GM12878 (cell line): Measurements from ENCODE around the gene ZP2. TPM values are rescaled to one million over a fixed set of nuclear protein-coding genes. Genes with fewer than 3 reads are reported as not detected.

Source experiments
- ATAC-seq: fragments of 200-7000 bp; cut with Tn5 transposase; 3 replicates; pipeline ENCODE4 v1.9.1; 2020; ENCODE audit warnings: mild to moderate bottlenecking, moderate library complexity
- BruUV-seq: library from RNA; stranded (reverse); fragments of 400-500 nt; replicated peaks from 2 replicates; lab custom pipeline; 2021; lab: Mats Ljungman, UMichigan
- CTCF ChIA-PET: fragments of 300-600 bp; sonication (Branson Sonifier 250); formaldehyde crosslinking; extraction: SDS; loops from one replicate; lab custom pipeline; 2021; ENCODE audit warnings: inconsistent platforms; lab: Yijun Ruan, JAX
- POLR2A ChIA-PET: fragments of 350-600 bp; formaldehyde crosslinking; extraction: SDS; loops from one replicate; lab custom pipeline; 2021; ENCODE audit warnings: inconsistent platforms; lab: Charles Lee
- RAD21 ChIA-PET: fragments of 300-600 bp; sonication (Branson Sonifier 250); formaldehyde crosslinking; loops from one replicate; lab custom pipeline; 2023; ENCODE audit warnings: antibody characterized with exemption; ENCODE audit not compliant: unreplicated experiment; lab: Charles Lee
- SMC1A ChIA-PET: fragments of 300-600 bp; sonication (Branson Sonifier 250); formaldehyde crosslinking; loops from one replicate; lab custom pipeline; 2023; ENCODE audit not compliant: unreplicated experiment, uncharacterized antibody; lab: Charles Lee
- DNase-seq: peaks from one replicate; pipeline ENCODE4 v3.0.0-alpha.2; 2011; ENCODE audit warnings: low read depth, low spot score
- FAIRE-seq: peaks from 3 replicates; lab custom pipeline; 2011; peaks lifted over from hg19 to GRCh38; lab: Jason Lieb, UNC
- H2AFZ ChIP-seq: 2 replicates; pipeline ENCODE4 v1.6.0; 2011; ENCODE audit warnings: low read depth, low read length, control low read depth; ENCODE audit not compliant: control insufficient read depth
- H3K27ac ChIP-seq: 2 replicates; pipeline ENCODE4 v1.5.1; 2011; ENCODE audit warnings: control low read depth; ENCODE audit not compliant: control insufficient read depth, insufficient read depth
- H3K27me3 ChIP-seq, 2 experiments: replicated peaks in 1 of 2; 2 replicates each; pipeline versions ENCODE4 v1.6.0 to v1.6.1; 2011; ENCODE audit warnings: low read length in 1 of 2; ENCODE audit not compliant: control insufficient read depth in 2 of 2, insufficient read depth in 2 of 2
- H3K36me3 ChIP-seq, 2 experiments: 2 replicates each; pipeline ENCODE4 v1.5.1; 2011; ENCODE audit warnings: low read length in 1 of 2; ENCODE audit not compliant: control insufficient read depth in 2 of 2, insufficient read depth in 2 of 2
- H3K4me1 ChIP-seq: 2 replicates; pipeline ENCODE4 v1.6.1; 2011; ENCODE audit warnings: mild to moderate bottlenecking, low read length, moderate library complexity, mixed read lengths; ENCODE audit not compliant: control insufficient read depth, insufficient read depth
- H3K4me2 ChIP-seq: 2 replicates; pipeline ENCODE4 v1.6.0; 2011; ENCODE audit warnings: control low read depth; ENCODE audit not compliant: control insufficient read depth, insufficient read depth
- H3K4me3 ChIP-seq: fragments of 200-600 bp; sonication (generic); 2 replicates; pipeline ENCODE4 v1.5.1; 2016
- H3K79me2 ChIP-seq: 2 replicates; pipeline ENCODE4 v1.6.0; 2011; ENCODE audit warnings: low read length; ENCODE audit not compliant: control insufficient read depth, insufficient read depth
- H3K9ac ChIP-seq: 2 replicates; pipeline ENCODE4 v1.8.0; 2011; ENCODE audit warnings: low read length, control low read depth, mixed read lengths; ENCODE audit not compliant: control insufficient read depth, insufficient read depth
- H3K9me3 ChIP-seq: replicated peaks from 3 replicates; pipeline ENCODE4 v1.5.1; 2011; ENCODE audit warnings: mild to moderate bottlenecking, low read length; ENCODE audit not compliant: control insufficient read depth, insufficient read depth
- H4K20me1 ChIP-seq: 2 replicates; pipeline ENCODE4 v1.6.0; 2011; ENCODE audit not compliant: control insufficient read depth, insufficient read depth
- CBX3 ChIP-seq: fragments of 200-600 bp; sonication (generic); IDR thresholded peaks from 2 replicates; pipeline ENCODE4 v1.6.1; 2016; ENCODE audit warnings: low read depth, borderline replicate concordance
- CEBPB ChIP-seq, 2 experiments: fragments of 150-350 bp in 1 of 2; IDR thresholded peaks; 2 replicates each; pipeline ENCODE4 v1.6.1; 2012 to 2014; ENCODE audit warnings: low read depth in 2 of 2, low read length in 2 of 2, borderline replicate concordance in 1 of 2, inconsistent platforms in 1 of 2
- CEBPZ ChIP-seq: fragments of 150-350 bp; IDR thresholded peaks from 2 replicates; pipeline ENCODE4 v1.6.1; 2016; ENCODE audit warnings: low read depth, low read length
- ESRRA ChIP-seq: IDR thresholded peaks from 2 replicates; pipeline ENCODE4 v1.6.1; 2012; ENCODE audit warnings: mild to moderate bottlenecking, low read length, improper control_type of control experiment
- ETV6 ChIP-seq, 2 experiments: fragments of 450-650 bp in 1 of 2; IDR thresholded peaks in 1 of 2; conservative IDR thresholded peaks in 1 of 2; 2 replicates each; pipeline ENCODE4 v1.6.1; 2014; ENCODE audit warnings: antibody characterized with exemption in 1 of 2, borderline replicate concordance in 1 of 2, low read depth in 1 of 2, mild to moderate bottlenecking in 1 of 2, moderate library complexity in 1 of 2
- IRF4 ChIP-seq: IDR thresholded peaks from 2 replicates; pipeline ENCODE4 v1.6.1; 2011; ENCODE audit warnings: low read depth, low read length
- MXI1 ChIP-seq: fragments of 150-350 bp; IDR thresholded peaks from 2 replicates; pipeline ENCODE4 v1.6.1; 2011; ENCODE audit warnings: low read depth, mild to moderate bottlenecking, inconsistent platforms, low read length, improper control_type of control experiment
- PBX3 ChIP-seq: IDR thresholded peaks from 2 replicates; pipeline ENCODE4 v1.6.1; 2011; ENCODE audit warnings: mild to moderate bottlenecking, low read depth, low read length, moderate library complexity; ENCODE audit not compliant: insufficient replicate concordance
- SRF ChIP-seq, 2 experiments: IDR thresholded peaks; 2 replicates each; pipeline ENCODE4 v1.6.1; 2011; ENCODE audit warnings: low read depth in 2 of 2, low read length in 2 of 2, mild to moderate bottlenecking in 1 of 2, moderate library complexity in 1 of 2
- ZBTB33 ChIP-seq: fragments of 450-650 bp; IDR thresholded peaks from 2 replicates; pipeline ENCODE4 v1.6.1; 2017; ENCODE audit warnings: mild to moderate bottlenecking
- ZBTB40 ChIP-seq: fragments of 450-650 bp; IDR thresholded peaks from 2 replicates; pipeline ENCODE4 v1.6.1; 2016; ENCODE audit warnings: mild to moderate bottlenecking, moderate library complexity, borderline replicate concordance
- in situ Hi-C: fragments of 300-500 bp; cut with MboI; formaldehyde crosslinking; loops from 9 replicates; pipeline ENCODE4 v1.14.3; 2018; ENCODE audit warnings: mixed read lengths
- intact Hi-C: fragments of 100-400 bp; cut with micrococcal nuclease; formaldehyde crosslinking; loops from one replicate; pipeline ENCODE4 v1.14.2; 2022; ENCODE audit not compliant: unreplicated experiment
- polyA plus RNA-seq, 11 experiments: library from polyadenylated mRNA; depleted of rRNA in 4 of 11; unstranded in 6 of 11; stranded (reverse) in 5 of 11; fragments of >200 nt; fragmentation: Nextera tagmentation in 4 of 11; fragmentation: Illumina TruSeq in 1 of 11; extraction: Ambion mirVana in 4 of 11; extraction: Trizol in 1 of 11; gene quantifications; 1 replicate in 1 of 11; 2 replicates in 10 of 11; pipeline versions ENCODE4 v1.2.1 to v1.2.3, GENCODE V29; 2011 to 2016; ENCODE audit warnings: inconsistent platforms in 2 of 11, missing spikeins in 2 of 11, low read depth in 1 of 11
- total RNA-seq, 4 experiments: library from RNA; depleted of rRNA in 3 of 4; stranded (reverse); fragments of >200 nt in 3 of 4; fragmentation: Illumina TruSeq in 1 of 4; extraction: Trizol in 1 of 4; gene quantifications; 2 replicates each; pipeline versions ENCODE4 v1.2.1 to v1.2.3, GENCODE V29; 2013 to 2021

ZP2 gene
- total and polyA plus RNA-seq, 10 of the 15 experiments (the other 5 are each of a cell fraction or from before 2014, with no cell fraction given), result 0.11 to 0.33 (median 0.16) TPM; not detected in 1

GRCh38 chr16:21206550-21206949 lies 4.8 kb downstream of the ZP2 start (continued):
- TF ChIP-seq CEBPZ (no peak), ZBTB33 (no peak), PBX3 (no peak), ETV6 (conservative IDR thresholded peaks at IDR 0.05 in 1 of 2, IDR thresholded peaks at IDR 0.05 in 1 of 2; ENCODE audit: borderline replicate concordance in 1 of 2, low read depth in 1 of 2) (no peak)

- Histone ChIP-seq H3K27ac (no peak overlapping the region), H3K4me2 (no peak overlapping the region), H3K9me3 (no peaks in the 10 kb centered on the region; the same call in 2 of the 3 replicates), H3K27me3 (no peaks in the 10 kb centered on the region; a peak in 1 of 4 replicates), H3K4me1 (no peaks in the 10 kb centered on the region), H3K9ac (no peak overlapping the region), H2AFZ (no peak overlapping the region), H4K20me1 (no peaks in the 10 kb centered on the region), H3K4me3 (no peak overlapping the region), H3K36me3 (no peaks in the 10 kb centered on the region), H3K79me2 (no peaks in the 10 kb centered on the region)
- POLR2A ChIA-PET, result no interaction called here
- FAIRE-seq (no peak), DNase-seq (no peak), ATAC-seq (no peak)
- in situ Hi-C loops, result no loop called here
- BruUV-seq, result no TSS peak
- CTCF ChIA-PET, result no interaction called here
- SMC1A ChIA-PET, result no interaction called here
- RAD21 ChIA-PET, result no interaction called here
- intact Hi-C loops, result no loop called here
- TF ChIP-seq ESRRA (no peak), CEBPB (IDR thresholded peaks at IDR 0.05; ENCODE audit: borderline replicate concordance in 1 of 2, low read depth in 2 of 2, low read length in 2 of 2) (no peak), CBX3 (no peak), IRF4 (no peak), SRF (IDR thresholded peaks at IDR 0.05; ENCODE audit: low read depth in 2 of 2, low read length in 2 of 2) (no peak), ZBTB40 (no peak), MXI1 (no peak)
Measured at GRCh38 chr16:21205303-21205702, 6.1 kb downstream of the ZP2 start.
